SK-N-MC (cell line): ENCODE data around the gene CES5A.

Experiments
- DNase-seq: peaks from one replicate; pipeline ENCODE4 v3.0.0-alpha.2; 2011; ENCODE audit warnings: low read depth, low spot score
- H3K27ac ChIP-seq: fragments of 200-600 bp; sonication (generic); 2 replicates; pipeline ENCODE4 v1.5.1; 2016; ENCODE audit warnings: mixed run types
- H3K36me3 ChIP-seq: fragments of 200-600 bp; sonication (generic); 2 replicates; pipeline ENCODE4 v1.6.1; 2017; ENCODE audit warnings: antibody characterized with exemption, low read length, mixed read lengths; ENCODE audit not compliant: insufficient read depth
- H3K4me3 ChIP-seq: fragments of 200-600 bp; sonication (generic); 2 replicates; pipeline ENCODE4 v1.5.1; 2016
- H3K9ac ChIP-seq: fragments of 200-600 bp; sonication (generic); 2 replicates; pipeline ENCODE4 v1.8.0; 2017; ENCODE audit warnings: mixed run types, mixed read lengths; ENCODE audit not compliant: insufficient read length
- H3K9me3 ChIP-seq: fragments of 200-600 bp; sonication (generic); 2 replicates; pipeline ENCODE4 v1.6.1; 2017; ENCODE audit warnings: low read depth, mild to moderate bottlenecking, antibody characterized with exemption, low read length, moderate library complexity, mixed read lengths
- EZH2 ChIP-seq: fragments of 200-600 bp; sonication (generic); IDR thresholded peaks from one replicate; pipeline ENCODE4 v1.6.1; 2017; ENCODE audit warnings: antibody characterized with exemption
- FOXP2 ChIP-seq: optimal IDR thresholded peaks from 2 replicates; pipeline ENCODE3; 2011; ENCODE audit warnings: mild to moderate bottlenecking, moderate library complexity; ENCODE audit not compliant: insufficient read depth; ENCODE audit errors: extremely low read length, control extremely low read depth
- POLR2AphosphoS5 ChIP-seq: IDR thresholded peaks from 2 replicates; pipeline ENCODE4 v1.6.1; 2012; ENCODE audit warnings: mild to moderate bottlenecking, low read depth, low read length, borderline replicate concordance

The CES5A gene

GRCh38 chr16:55898592-55898991, 23.4 kb upstream of the CES5A start:
- TF ChIP-seq FOXP2 (no peak), EZH2 (no peak)

DNA sequence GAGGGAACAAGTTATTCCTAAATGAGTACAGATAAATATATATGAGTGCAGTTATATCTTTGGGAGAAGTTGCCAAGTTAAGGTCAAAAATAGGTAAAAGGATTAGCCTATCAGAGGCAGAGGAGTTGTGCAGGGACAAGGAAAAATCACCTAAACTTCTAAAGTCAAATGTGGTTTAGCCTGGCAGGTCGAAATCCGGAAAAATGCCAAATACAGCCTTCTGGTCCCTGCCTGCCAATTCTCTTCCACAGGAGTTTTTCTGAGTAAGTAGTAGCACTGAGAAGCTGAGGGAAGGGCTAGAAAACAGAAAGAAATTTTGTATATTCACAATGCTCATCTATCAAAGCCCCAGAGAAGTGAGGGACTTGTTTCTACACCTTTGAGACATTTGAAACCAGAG, 17.6 kb upstream of the CES5A start:
- H3K9me3 ChIP-seq, result no peaks in the 10 kb centered on the region
- no peak for TF ChIP-seq FOXP2
- TF ChIP-seq POLR2AphosphoS5, result no peak
- TF ChIP-seq EZH2, result no peak
- H3K9ac ChIP-seq, result no peak overlapping the region
- H3K36me3 ChIP-seq, result no peaks in the 10 kb centered on the region
- DNase-seq, result no peak
- no peak overlapping the region for H3K27ac ChIP-seq
- no peak overlapping the region for H3K4me3 ChIP-seq

More at GRCh38 chr16:55898592-55898991, 23.4 kb upstream of the CES5A start:
- Histone ChIP-seq H3K9me3 (no peaks in the 10 kb centered on the region), H3K4me3 (no peak overlapping the region), H3K36me3 (no peaks in the 10 kb centered on the region), H3K27ac (no peak overlapping the region), H3K9ac (no peak overlapping the region)
- no peak for DNase-seq

- no peaks in the 10 kb centered on the region for H3K36me3 ChIP-seq
- no peaks in the 10 kb centered on the region for H3K9me3 ChIP-seq
- H3K27ac ChIP-seq, result no peak overlapping the region
- H3K9ac ChIP-seq, result no peak overlapping the region
- no peak for DNase-seq
- TF ChIP-seq POLR2AphosphoS5, result no peak
- no peak for TF ChIP-seq EZH2
- no peak for TF ChIP-seq FOXP2
- H3K4me3 ChIP-seq, result no peak overlapping the region
Measured at GRCh38 chr16:55889518-55889917, 14.3 kb upstream of the CES5A start.

DNA sequence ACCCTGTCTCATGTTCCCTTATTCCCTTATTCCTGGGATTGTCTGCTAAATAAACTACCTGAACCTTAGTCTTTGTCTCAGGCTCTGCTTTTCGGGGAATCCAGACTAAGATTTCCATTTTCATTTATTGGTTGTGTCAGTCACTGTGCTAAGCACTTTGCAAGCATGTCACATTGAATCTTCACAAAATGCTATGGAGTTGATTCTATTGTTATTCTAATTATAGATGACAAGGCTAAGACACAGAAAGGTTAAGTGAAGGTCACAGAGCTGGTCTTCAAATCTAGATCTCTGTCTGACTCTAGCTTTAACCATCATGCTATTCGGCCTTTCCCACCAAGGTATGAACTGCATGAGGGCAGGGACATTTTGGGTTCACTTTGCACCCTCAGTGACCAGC, 13.4 kb upstream of the CES5A start:
- TF ChIP-seq POLR2AphosphoS5, result no peak
- no peak for TF ChIP-seq EZH2
- no peak for TF ChIP-seq FOXP2
- DNase-seq, result no peak
- H3K9me3 ChIP-seq, result no peaks in the 10 kb centered on the region
- no peaks in the 10 kb centered on the region for H3K36me3 ChIP-seq
- no peak overlapping the region for H3K9ac ChIP-seq
- no peak overlapping the region for H3K4me3 ChIP-seq
- H3K27ac ChIP-seq, result no peak overlapping the region

GRCh38 chr16:55876854-55877253, 1.7 kb upstream of the CES5A start:
- no peak for DNase-seq
- Histone ChIP-seq H3K9me3 (no peaks in the 10 kb centered on the region), H3K4me3 (no peak overlapping the region), H3K27ac (no peak overlapping the region), H3K36me3 (no peaks in the 10 kb centered on the region), H3K9ac (no peak overlapping the region)
- TF ChIP-seq EZH2 (no peak), POLR2AphosphoS5 (no peak), FOXP2 (no peak)

GRCh38 chr16:55873122-55873521, 2.1 kb downstream of the CES5A start:
- Histone ChIP-seq H3K27ac (no peak overlapping the region), H3K9ac (no peak overlapping the region), H3K4me3 (no peak overlapping the region), H3K36me3 (no peaks in the 10 kb centered on the region), H3K9me3 (no peaks in the 10 kb centered on the region)
- no peak for DNase-seq
- TF ChIP-seq POLR2AphosphoS5, result no peak
- no peak for TF ChIP-seq FOXP2
- no peak for TF ChIP-seq EZH2

DNA sequence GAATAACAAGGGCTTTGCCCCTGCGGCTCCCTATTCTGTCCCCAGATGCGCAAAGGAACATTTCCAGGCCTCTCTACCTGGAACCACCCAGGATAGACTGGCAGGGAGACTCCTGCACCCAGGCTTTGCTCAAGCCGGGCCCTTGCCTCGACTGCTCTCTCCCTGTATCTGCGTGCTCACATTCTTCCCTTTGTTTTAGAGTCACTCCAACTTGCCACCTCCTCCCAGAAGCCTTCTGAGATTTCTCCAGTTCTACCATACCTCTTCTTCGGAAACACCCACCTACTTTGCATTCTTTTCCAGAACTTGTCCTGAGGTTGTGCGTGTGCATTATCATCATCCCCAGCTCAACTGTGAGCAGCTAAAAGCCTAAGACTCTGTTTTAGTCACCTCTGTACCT, 3.0 kb downstream of the CES5A start:
- no peaks in the 10 kb centered on the region for H3K9me3 ChIP-seq
- no peak for DNase-seq
- TF ChIP-seq EZH2, result no peak
- no peak for TF ChIP-seq POLR2AphosphoS5
- TF ChIP-seq FOXP2, result no peak
- no peaks in the 10 kb centered on the region for H3K36me3 ChIP-seq
- no peak overlapping the region for H3K4me3 ChIP-seq
- H3K27ac ChIP-seq, result no peak overlapping the region
- no peak overlapping the region for H3K9ac ChIP-seq

- H3K36me3 ChIP-seq, result no peaks in the 10 kb centered on the region
- H3K4me3 ChIP-seq, result no peak overlapping the region
- H3K9me3 ChIP-seq, result no peaks in the 10 kb centered on the region
- DNase-seq, result no peak
- no peak for TF ChIP-seq FOXP2
- no peak for TF ChIP-seq POLR2AphosphoS5
- TF ChIP-seq EZH2, result no peak
- no peak overlapping the region for H3K9ac ChIP-seq
- H3K27ac ChIP-seq, result no peak overlapping the region
Measured at GRCh38 chr16:55871411-55872038, 3.6 kb downstream of the CES5A start.

DNA sequence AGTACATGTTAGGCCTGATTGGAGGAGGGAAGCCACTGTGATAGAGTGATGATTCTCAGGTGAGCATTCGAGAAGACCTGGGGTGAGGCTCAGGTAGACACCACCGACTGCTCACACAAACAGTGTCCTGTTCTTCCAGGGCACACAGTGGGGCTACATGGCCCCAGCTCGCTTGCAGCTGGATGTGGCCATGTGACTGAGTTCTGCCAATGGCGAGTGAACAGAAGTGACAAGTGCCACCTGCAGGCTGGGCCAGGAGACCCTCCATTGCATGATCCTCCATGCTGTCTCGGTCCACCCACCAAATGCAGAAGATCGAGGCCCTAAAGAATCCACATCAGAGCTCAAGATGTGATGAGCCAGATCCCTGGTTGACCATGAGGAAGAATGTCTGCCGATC, 6.2 kb downstream of the CES5A start:
- no peaks in the 10 kb centered on the region for H3K36me3 ChIP-seq
- H3K9me3 ChIP-seq, result no peaks in the 10 kb centered on the region
- TF ChIP-seq EZH2 (no peak), FOXP2 (no peak), POLR2AphosphoS5 (no peak)
- H3K4me3 ChIP-seq, result no peak overlapping the region
- DNase-seq, result no peak
- no peak overlapping the region for H3K9ac ChIP-seq
- H3K27ac ChIP-seq, result no peak overlapping the region

GRCh38 chr16:55868137-55868536, 7.0 kb downstream of the CES5A start:
- no peaks in the 10 kb centered on the region for H3K9me3 ChIP-seq
- no peak for TF ChIP-seq POLR2AphosphoS5
- TF ChIP-seq FOXP2, result no peak
- TF ChIP-seq EZH2, result no peak
- no peak for DNase-seq
- H3K4me3 ChIP-seq, result no peak overlapping the region
- H3K36me3 ChIP-seq, result no peaks in the 10 kb centered on the region
- no peak overlapping the region for H3K27ac ChIP-seq
- no peak overlapping the region for H3K9ac ChIP-seq
